H1 (cell line): ENCODE measurements around the gene PID1. TPM values are rescaled to one million over a fixed set of nuclear protein-coding genes. Genes with fewer than 3 reads are reported as not detected.

ENCODE experiments used
- CTCF ChIA-PET: fragments of 300-600 bp; sonication (Branson Sonifier 250); formaldehyde crosslinking; loops from one replicate; lab custom pipeline; 2021; ENCODE audit not compliant: partially characterized antibody; lab: Charles Lee
- POLR2A ChIA-PET: fragments of 300-600 bp; sonication (Branson Sonifier 250); formaldehyde crosslinking; loops from one replicate; lab custom pipeline; 2021; ENCODE audit warnings: inconsistent platforms; ENCODE audit not compliant: partially characterized antibody; lab: Charles Lee
- DNase-seq, 2 experiments: peaks; one replicate each; pipeline versions ENCODE4 v3.0.0 to v3.0.0-alpha.2; 2010 to 2022; ENCODE audit warnings: low spot score in 2 of 2, low read depth in 1 of 2, mixed read lengths in 1 of 2
- FAIRE-seq: peaks from 2 replicates; lab custom pipeline; 2011; peaks lifted over from hg19 to GRCh38; lab: Jason Lieb, UNC
- H2AFZ ChIP-seq: 2 replicates; pipeline ENCODE4 v1.8.1; 2012; ENCODE audit warnings: low read length, inconsistent platforms
- H2AK5ac ChIP-seq: 2 replicates; pipeline ENCODE4 v1.6.1; 2013; ENCODE audit warnings: low read depth, low read length
- H2BK120ac ChIP-seq: replicated peaks from 2 replicates; pipeline ENCODE3; 2013; ENCODE audit warnings: low read depth, low read length, inconsistent platforms
- H2BK12ac ChIP-seq: 2 replicates; pipeline ENCODE4 v1.6.1; 2013; ENCODE audit warnings: low read depth, low read length
- H2BK15ac ChIP-seq: 2 replicates; pipeline ENCODE4 v1.6.1; 2013; ENCODE audit warnings: low read length
- H2BK20ac ChIP-seq: 2 replicates; pipeline ENCODE4 v1.6.1; 2013; ENCODE audit warnings: low read length
- H2BK5ac ChIP-seq: 2 replicates; pipeline ENCODE4 v1.6.1; 2013; ENCODE audit warnings: low read depth, low read length
- H3K14ac ChIP-seq: 2 replicates; pipeline ENCODE4 v1.6.1; 2013; ENCODE audit warnings: inconsistent platforms; ENCODE audit not compliant: insufficient read length
- H3K18ac ChIP-seq: 2 replicates; pipeline ENCODE4 v1.6.1; 2013; ENCODE audit warnings: low read length; ENCODE audit errors: extremely low read depth
- H3K23ac ChIP-seq: 2 replicates; pipeline ENCODE4 v1.6.1; 2013; ENCODE audit warnings: inconsistent platforms; ENCODE audit not compliant: insufficient read length
- H3K23me2 ChIP-seq: 2 replicates; pipeline ENCODE4 v1.6.1; 2013; ENCODE audit warnings: low read depth, low read length
- H3K27ac ChIP-seq: 2 replicates; pipeline ENCODE4 v1.6.1; 2011; ENCODE audit warnings: low read depth, low read length, inconsistent platforms
- H3K27me3 ChIP-seq, 4 experiments: replicated peaks in 1 of 4; 1 replicate in 1 of 4; 2 replicates in 3 of 4; pipeline versions ENCODE4 v1.6.1 to v1.8.1; 2011 to 2013; ENCODE audit warnings: low read length in 3 of 4, mild to moderate bottlenecking in 3 of 4, inconsistent platforms in 2 of 4, mixed read lengths in 2 of 4, moderate library complexity in 1 of 4; ENCODE audit not compliant: control insufficient read depth in 3 of 4, insufficient read depth in 3 of 4; ENCODE audit errors: extremely low read depth in 1 of 4
- H3K36me3 ChIP-seq, 4 experiments: 2 replicates each; pipeline versions ENCODE4 v1.6.1 to v1.8.1; 2011 to 2013; ENCODE audit warnings: mild to moderate bottlenecking in 4 of 4, low read length in 3 of 4, moderate library complexity in 2 of 4, control low read depth in 1 of 4, inconsistent platforms in 1 of 4; ENCODE audit not compliant: insufficient read depth in 4 of 4, control insufficient read depth in 2 of 4
- H3K4ac ChIP-seq: replicated peaks from 2 replicates; pipeline ENCODE3; 2013; ENCODE audit warnings: low read length, low read depth, mixed read lengths, inconsistent platforms; ENCODE audit not compliant: insufficient read length
- H3K4me1 ChIP-seq, 4 experiments: replicated peaks in 1 of 4; 1 replicate in 1 of 4; 2 replicates in 3 of 4; pipeline versions ENCODE4 v1.6.1 to v1.8.1; 2011 to 2013; ENCODE audit warnings: low read length in 3 of 4, inconsistent platforms in 2 of 4, mixed read lengths in 1 of 4; ENCODE audit not compliant: insufficient read depth in 4 of 4, control insufficient read depth in 3 of 4
- H3K4me2 ChIP-seq, 2 experiments: 2 replicates each; pipeline versions ENCODE4 v1.6.1 to v1.8.1; 2011 to 2013; ENCODE audit warnings: low read depth in 2 of 2, low read length in 2 of 2, control low read depth in 1 of 2, inconsistent platforms in 1 of 2, mild to moderate bottlenecking in 1 of 2; ENCODE audit not compliant: insufficient read depth in 1 of 2
- H3K4me3 ChIP-seq, 4 experiments: fragments of 200-600, 300-600 bp in 1 of 4; sonication (generic), shearing (Covaris generic), sonication (Bioruptor Twin) in 1 of 4; 2 replicates each; pipeline versions ENCODE4 v1.5.1 to v1.8.1; 2011 to 2016; ENCODE audit warnings: low read length in 4 of 4, low read depth in 3 of 4, control low read depth in 2 of 4, inconsistent platforms in 2 of 4, mild to moderate bottlenecking in 2 of 4, mixed read lengths in 1 of 4, moderate library complexity in 1 of 4; ENCODE audit not compliant: insufficient read depth in 2 of 4; ENCODE audit errors: extremely low read depth in 1 of 4
- H3K56ac ChIP-seq: replicated peaks from 2 replicates; pipeline ENCODE3; 2013; ENCODE audit warnings: low read depth, mild to moderate bottlenecking, mixed read lengths, low read length, inconsistent platforms; ENCODE audit not compliant: insufficient read length
- H3K79me1 ChIP-seq: 2 replicates; pipeline ENCODE4 v1.6.1; 2013; ENCODE audit warnings: low read depth, low read length, control low read depth
- H3K79me2 ChIP-seq, 2 experiments: 2 replicates each; pipeline versions ENCODE4 v1.6.1 to v1.8.1; 2012 to 2013; ENCODE audit warnings: low read length in 2 of 2, mild to moderate bottlenecking in 2 of 2, inconsistent platforms in 1 of 2; ENCODE audit not compliant: insufficient read depth in 2 of 2, control insufficient read depth in 1 of 2
- H3K9ac ChIP-seq, 4 experiments: replicated peaks in 1 of 4; 1 replicate in 1 of 4; 2 replicates in 3 of 4; pipeline versions ENCODE4 v1.6.1 to v1.8.1; 2011 to 2013; ENCODE audit warnings: low read depth in 3 of 4, low read length in 3 of 4, control low read depth in 2 of 4, mild to moderate bottlenecking in 2 of 4, moderate library complexity in 2 of 4, inconsistent platforms in 1 of 4; ENCODE audit errors: extremely low read depth in 1 of 4
- H3K9me3 ChIP-seq, 2 experiments: 2 replicates each; pipeline versions ENCODE4 v1.6.1 to v1.8.1; 2012 to 2013; ENCODE audit warnings: mild to moderate bottlenecking in 2 of 2, moderate library complexity in 2 of 2, control low read depth in 1 of 2, inconsistent platforms in 1 of 2, low read depth in 1 of 2, low read length in 1 of 2, mixed read lengths in 1 of 2; ENCODE audit not compliant: insufficient read depth in 2 of 2
- H4K20me1 ChIP-seq, 2 experiments: replicated peaks in 1 of 2; 2 replicates each; pipeline versions ENCODE3 to v1.8.1; 2011 to 2013; ENCODE audit warnings: inconsistent platforms in 2 of 2, low read length in 2 of 2, mild to moderate bottlenecking in 1 of 2; ENCODE audit not compliant: insufficient read depth in 2 of 2, control insufficient read depth in 1 of 2
- H4K5ac ChIP-seq: 2 replicates; pipeline ENCODE4 v1.6.1; 2013; ENCODE audit warnings: low read length, low read depth, mixed read lengths, inconsistent platforms; ENCODE audit not compliant: insufficient read length
- H4K8ac ChIP-seq: 2 replicates; pipeline ENCODE4 v1.8.0; 2013; ENCODE audit warnings: mild to moderate bottlenecking, moderate library complexity, low read length, inconsistent platforms; ENCODE audit not compliant: insufficient read depth; ENCODE audit errors: extremely low read depth
- H4K91ac ChIP-seq: replicated peaks from 2 replicates; pipeline ENCODE3; 2013; ENCODE audit warnings: low read length, mixed read lengths, inconsistent platforms; ENCODE audit not compliant: insufficient read length
- BCL11A ChIP-seq, 2 experiments: IDR thresholded peaks; one replicate each; pipeline ENCODE4 v1.6.1; 2011; ENCODE audit warnings: low read depth in 2 of 2, low read length in 2 of 2, mild to moderate bottlenecking in 2 of 2
- CEBPB ChIP-seq: IDR thresholded peaks from 2 replicates; pipeline ENCODE4 v1.6.1; 2012; ENCODE audit warnings: low read depth, low read length
- CHD2 ChIP-seq: IDR thresholded peaks from 2 replicates; pipeline ENCODE4 v1.6.1; 2012; ENCODE audit warnings: low read length, improper control_type of control experiment
- CREB1 ChIP-seq: IDR thresholded peaks from 2 replicates; pipeline ENCODE4 v1.6.1; 2012; ENCODE audit warnings: inconsistent platforms
- EGR1 ChIP-seq: IDR thresholded peaks from 2 replicates; pipeline ENCODE4 v1.6.1; 2011; ENCODE audit warnings: low read depth, low read length, borderline replicate concordance
- GABPA ChIP-seq: IDR thresholded peaks from 2 replicates; pipeline ENCODE4 v1.6.1; 2011; ENCODE audit warnings: mild to moderate bottlenecking, low read length, moderate library complexity, borderline replicate concordance; ENCODE audit not compliant: insufficient read depth
- JUND ChIP-seq: IDR thresholded peaks from 2 replicates; pipeline ENCODE4 v1.6.1; 2011; ENCODE audit warnings: mild to moderate bottlenecking, improper control_type of control experiment, low read length
- NANOG ChIP-seq: IDR thresholded peaks from 2 replicates; pipeline ENCODE4 v1.6.1; 2011; ENCODE audit warnings: low read length, low read depth, mild to moderate bottlenecking, inconsistent platforms; ENCODE audit not compliant: insufficient read depth, poor library complexity, severe bottlenecking
- POLR2AphosphoS5 ChIP-seq: IDR thresholded peaks from 2 replicates; pipeline ENCODE4 v1.6.1; 2011; ENCODE audit warnings: low read depth, low read length
- SIN3A ChIP-seq, 2 experiments: IDR thresholded peaks in 1 of 2; conservative IDR thresholded peaks in 1 of 2; 2 replicates each; pipeline ENCODE4 v1.6.1; 2011 to 2012; ENCODE audit warnings: low read length in 2 of 2, improper control_type of control experiment in 1 of 2, low read depth in 1 of 2, mild to moderate bottlenecking in 1 of 2
- SP2 ChIP-seq: IDR thresholded peaks from 2 replicates; pipeline ENCODE4 v1.6.1; 2012; ENCODE audit warnings: mild to moderate bottlenecking, low read length, inconsistent platforms
- WGBS, 2 experiments: shearing (Covaris generic) in 1 of 2; methylation state at CpG; one replicate each; pipeline versions ENCODE4 v1.1.6 to v1.1.7; 2013 to 2015; ENCODE audit warnings: low lambda C conversion rate in 2 of 2, mixed read lengths in 2 of 2, inconsistent platforms in 1 of 2, low coverage in 1 of 2, missing lambda C conversion rate in 1 of 2; ENCODE audit not compliant: insufficient replicate concordance in 2 of 2, insufficient coverage in 1 of 2, insufficient read length in 1 of 2; ENCODE audit errors: extremely low coverage in 1 of 2, missing lambda C conversion rate in 1 of 2; 5-methylcytosine and 5-hydroxymethylcytosine counted together
- polyA plus RNA-seq, 7 experiments: library from polyadenylated mRNA; depleted of rRNA in 3 of 7; stranded (reverse) in 5 of 7; unstranded in 2 of 7; fragments of >200 nt in 5 of 7; fragments of 200-250 nt in 2 of 7; gene quantifications; 1 replicate in 5 of 7; 2 replicates in 1 of 7; 4 replicates in 1 of 7; pipeline versions ENCODE4 v1.2.1 to v1.2.3, GENCODE V29; 2011 to 2013; ENCODE audit warnings: missing spikeins in 2 of 7, mixed read lengths in 2 of 7
- total RNA-seq: library from RNA; stranded (reverse); fragmentation: NEBNext Ultra II Directional; extraction: Animal tissue kit (Norgen Biotek cat#: 25700); gene quantifications from 2 replicates; pipeline ENCODE4 v1.2.1, GENCODE V29; 2021
- TF ChIP-seq, protein P1 (sequence below): IDR thresholded peaks from 2 replicates; pipeline ENCODE4 v1.6.1; 2012; ENCODE audit warnings: low read length, inconsistent platforms
- TF ChIP-seq, protein P2 (sequence below): IDR thresholded peaks from 2 replicates; pipeline ENCODE4 v1.6.1; 2011; ENCODE audit warnings: low read depth, mild to moderate bottlenecking, low read length; ENCODE audit not compliant: insufficient read depth

The PID1 gene
- total and polyA plus RNA-seq, 2 of the 8 experiments (the other 6 are each of a cell fraction or from before 2014, with no cell fraction given): 1.5 to 3.3 TPM

DNA sequence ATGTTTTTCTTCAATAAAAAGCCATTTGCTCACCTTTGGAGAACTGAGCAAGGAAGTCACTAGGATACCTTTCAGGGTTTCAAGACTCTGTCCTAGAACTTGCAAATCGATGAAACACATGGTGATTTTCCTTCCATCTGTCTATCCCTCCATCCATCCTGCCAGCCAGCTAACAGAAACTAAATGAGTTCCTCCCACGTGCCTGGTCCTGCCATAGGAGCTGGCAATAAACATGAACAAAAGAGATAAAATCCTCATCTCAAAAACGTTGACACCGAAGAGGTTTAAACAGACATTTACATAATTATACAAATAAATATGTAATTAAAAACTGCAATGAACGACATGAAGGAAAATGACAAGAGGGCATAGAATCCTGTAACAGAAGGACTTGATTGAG is 249.0 kb downstream of the PID1 start:
- no peak overlapping the region for H3K4me2 ChIP-seq
- H3K14ac ChIP-seq: no peak overlapping the region
- no peak overlapping the region for H3K18ac ChIP-seq
- WGBS, 2 experiments: 92% methylated on average over 5 of the region's 5 CpGs; no CpG with 5 or more reads in 1 of the 2 experiments
- H4K5ac ChIP-seq: no peak overlapping the region
- no peak overlapping the region for H3K9ac ChIP-seq
- H2AFZ ChIP-seq: no peak overlapping the region
- H3K36me3 ChIP-seq: no peaks in the 10 kb centered on the region
- H2BK20ac ChIP-seq: no peak overlapping the region
- FAIRE-seq (no peak), DNase-seq (no peak)
- H3K23ac ChIP-seq: no peak overlapping the region
- H3K23me2 ChIP-seq: no peaks in the 10 kb centered on the region; the same call in 1 of the 2 replicates
- no peak overlapping the region for H2BK5ac ChIP-seq
- ChIA-PET POLR2A (no interaction called here), CTCF (interaction anchor here (0.7 kb wide), 1 partner anchor 93 kb away, joined by 3 read pairs; no protein-coding TSS in a partner anchor)
- H3K79me2 ChIP-seq: no peaks in the 10 kb centered on the region
- no peak overlapping the region for H2BK12ac ChIP-seq
- H4K20me1 ChIP-seq: no peaks in the 10 kb centered on the region
- H3K79me1 ChIP-seq: no peaks in the 10 kb centered on the region
- H4K8ac ChIP-seq: no peak overlapping the region
- H3K9me3 ChIP-seq: no peaks in the 10 kb centered on the region
- no peaks in the 10 kb centered on the region for H3K4me1 ChIP-seq
- H3K56ac ChIP-seq: no peak overlapping the region
- no peak overlapping the region for H4K91ac ChIP-seq
- no peak overlapping the region for H3K4me3 ChIP-seq
- no peak overlapping the region for H3K27ac ChIP-seq
- no peak overlapping the region for H2BK120ac ChIP-seq
- no peaks in the 10 kb centered on the region for H3K27me3 ChIP-seq
- H3K4ac ChIP-seq: no peak overlapping the region
- no peak overlapping the region for H2AK5ac ChIP-seq
- no peak overlapping the region for H2BK15ac ChIP-seq
- no peak for TF ChIP-seq CHD2
- no peak for TF ChIP-seq CREB1
- no peak for TF ChIP-seq CEBPB
- TF ChIP-seq SIN3A (conservative IDR thresholded peaks at IDR 0.05 in 1 of 2, IDR thresholded peaks at IDR 0.05 in 1 of 2; ENCODE audit: low read depth in 1 of 2, low read length in 2 of 2): no peak
- no peak for TF ChIP-seq POLR2AphosphoS5
- TF ChIP-seq BCL11A (IDR thresholded peaks at IDR 0.05; ENCODE audit: low read depth in 2 of 2, low read length in 2 of 2): no peak
- no peak for TF ChIP-seq JUND
- TF ChIP-seq SP2: no peak
- TF ChIP-seq NANOG: no peak
- no peak for TF ChIP-seq GABPA
- TF ChIP-seq, protein P1, sequence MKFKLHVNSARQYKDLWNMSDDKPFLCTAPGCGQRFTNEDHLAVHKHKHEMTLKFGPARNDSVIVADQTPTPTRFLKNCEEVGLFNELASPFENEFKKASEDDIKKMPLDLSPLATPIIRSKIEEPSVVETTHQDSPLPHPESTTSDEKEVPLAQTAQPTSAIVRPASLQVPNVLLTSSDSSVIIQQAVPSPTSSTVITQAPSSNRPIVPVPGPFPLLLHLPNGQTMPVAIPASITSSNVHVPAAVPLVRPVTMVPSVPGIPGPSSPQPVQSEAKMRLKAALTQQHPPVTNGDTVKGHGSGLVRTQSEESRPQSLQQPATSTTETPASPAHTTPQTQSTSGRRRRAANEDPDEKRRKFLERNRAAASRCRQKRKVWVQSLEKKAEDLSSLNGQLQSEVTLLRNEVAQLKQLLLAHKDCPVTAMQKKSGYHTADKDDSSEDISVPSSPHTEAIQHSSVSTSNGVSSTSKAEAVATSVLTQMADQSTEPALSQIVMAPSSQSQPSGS: no peak
- TF ChIP-seq EGR1: no peak
- TF ChIP-seq, protein P2, sequence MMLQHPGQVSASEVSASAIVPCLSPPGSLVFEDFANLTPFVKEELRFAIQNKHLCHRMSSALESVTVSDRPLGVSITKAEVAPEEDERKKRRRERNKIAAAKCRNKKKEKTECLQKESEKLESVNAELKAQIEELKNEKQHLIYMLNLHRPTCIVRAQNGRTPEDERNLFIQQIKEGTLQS: no peak
